Vagina (tissue), 2 donors: Measurements from ENCODE around the gene ITPRIP. TPM values are rescaled to one million over a fixed set of nuclear protein-coding genes. Genes with fewer than 3 reads are reported as not detected.

Experiments used
- DNase-seq, 2 donors: peaks; one replicate each; pipeline ENCODE4 v3.0.0-alpha.2; 2017; ENCODE audit errors: extremely low spot score in 2 of 2
- H3K27ac ChIP-seq: fragments of 200-600 bp; sonication (generic); one replicate; pipeline ENCODE4 v1.5.1; 2019
- H3K27me3 ChIP-seq: fragments of 200-600 bp; sonication (generic); one replicate; pipeline ENCODE4 v1.5.1; 2019
- H3K36me3 ChIP-seq, 2 donors: fragments of 200-600 bp; sonication (generic); one replicate each; pipeline ENCODE4 v1.5.1; 2017 to 2019
- H3K4me1 ChIP-seq: fragments of 200-600 bp; sonication (generic); one replicate; pipeline ENCODE4 v1.5.1; 2019
- H3K4me3 ChIP-seq, 2 donors: fragments of 200-600 bp; sonication (generic); 1 replicate in 1 of 2; 2 replicates in 1 of 2; pipeline ENCODE4 v1.5.1; 2016 to 2019
- H3K9me3 ChIP-seq: fragments of 200-600 bp; sonication (generic); one replicate; pipeline ENCODE4 v1.5.1; 2019
- POLR2A ChIP-seq, 2 donors: fragments of 450-650 bp; IDR thresholded peaks; one replicate each; pipeline ENCODE4 v1.6.1; 2017; ENCODE audit warnings: antibody characterized with exemption in 2 of 2, mild to moderate bottlenecking in 2 of 2, moderate library complexity in 2 of 2
- POLR2AphosphoS5 ChIP-seq, 2 donors: sonication (generic); formaldehyde crosslinking; IDR thresholded peaks; one replicate each; pipeline ENCODE4 v1.9.0; 2017; ENCODE audit warnings: antibody characterized with exemption in 2 of 2, mild to moderate bottlenecking in 2 of 2, low read depth in 1 of 2; ENCODE audit not compliant: insufficient read depth in 1 of 2
- intact Hi-C: fragments of 100-400 bp; cut with DNase I; formaldehyde crosslinking; loops from one replicate; pipeline ENCODE4 v1.15.1; 2023
- total RNA-seq: library from RNA; depleted of rRNA; stranded (reverse); fragments of >200 nt; gene quantifications from one replicate; pipeline ENCODE4 v1.2.3, GENCODE V29; 2016
- TF ChIP-seq, protein P1 (sequence below), 3 experiments: fragments of 450-650 bp in 2 of 3; fragments of 200-600 bp in 1 of 3; sonication (generic) in 1 of 3; IDR thresholded peaks; one replicate each; pipeline ENCODE4 v1.5.1; 2017 to 2019; ENCODE audit warnings: antibody characterized with exemption in 3 of 3, mild to moderate bottlenecking in 2 of 3, moderate library complexity in 2 of 3

Gene ITPRIP
- total RNA-seq, 1 donor from 2014 or later: 85.7 TPM

GRCh38 chr10:104314591-104315485 is 23.4 kb downstream of the ITPRIP start:
- H3K27ac ChIP-seq: no peak overlapping the region
- no peak overlapping the region for H3K4me3 ChIP-seq
- no peaks in the 10 kb centered on the region for H3K9me3 ChIP-seq
- H3K27me3 ChIP-seq: no peaks in the 10 kb centered on the region
- H3K4me1 ChIP-seq: peaks cover 62% of the 10 kb centered on the region
- intact Hi-C loops: no loop called here
- no peak for DNase-seq
- H3K36me3 ChIP-seq: peaks cover 0 to 31% of the 10 kb centered on the region in 2 donors
- TF ChIP-seq, protein P1, sequence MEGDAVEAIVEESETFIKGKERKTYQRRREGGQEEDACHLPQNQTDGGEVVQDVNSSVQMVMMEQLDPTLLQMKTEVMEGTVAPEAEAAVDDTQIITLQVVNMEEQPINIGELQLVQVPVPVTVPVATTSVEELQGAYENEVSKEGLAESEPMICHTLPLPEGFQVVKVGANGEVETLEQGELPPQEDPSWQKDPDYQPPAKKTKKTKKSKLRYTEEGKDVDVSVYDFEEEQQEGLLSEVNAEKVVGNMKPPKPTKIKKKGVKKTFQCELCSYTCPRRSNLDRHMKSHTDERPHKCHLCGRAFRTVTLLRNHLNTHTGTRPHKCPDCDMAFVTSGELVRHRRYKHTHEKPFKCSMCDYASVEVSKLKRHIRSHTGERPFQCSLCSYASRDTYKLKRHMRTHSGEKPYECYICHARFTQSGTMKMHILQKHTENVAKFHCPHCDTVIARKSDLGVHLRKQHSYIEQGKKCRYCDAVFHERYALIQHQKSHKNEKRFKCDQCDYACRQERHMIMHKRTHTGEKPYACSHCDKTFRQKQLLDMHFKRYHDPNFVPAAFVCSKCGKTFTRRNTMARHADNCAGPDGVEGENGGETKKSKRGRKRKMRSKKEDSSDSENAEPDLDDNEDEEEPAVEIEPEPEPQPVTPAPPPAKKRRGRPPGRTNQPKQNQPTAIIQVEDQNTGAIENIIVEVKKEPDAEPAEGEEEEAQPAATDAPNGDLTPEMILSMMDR (IDR thresholded peaks at IDR 0.05): no peak
- TF ChIP-seq POLR2A (IDR thresholded peaks at IDR 0.05) (no peak), POLR2AphosphoS5 (IDR thresholded peaks at IDR 0.05; ENCODE audit: insufficient read depth in 1 of 2, low read depth in 1 of 2) (peak in 1 of 2 donors; percentile 33)

DNA sequence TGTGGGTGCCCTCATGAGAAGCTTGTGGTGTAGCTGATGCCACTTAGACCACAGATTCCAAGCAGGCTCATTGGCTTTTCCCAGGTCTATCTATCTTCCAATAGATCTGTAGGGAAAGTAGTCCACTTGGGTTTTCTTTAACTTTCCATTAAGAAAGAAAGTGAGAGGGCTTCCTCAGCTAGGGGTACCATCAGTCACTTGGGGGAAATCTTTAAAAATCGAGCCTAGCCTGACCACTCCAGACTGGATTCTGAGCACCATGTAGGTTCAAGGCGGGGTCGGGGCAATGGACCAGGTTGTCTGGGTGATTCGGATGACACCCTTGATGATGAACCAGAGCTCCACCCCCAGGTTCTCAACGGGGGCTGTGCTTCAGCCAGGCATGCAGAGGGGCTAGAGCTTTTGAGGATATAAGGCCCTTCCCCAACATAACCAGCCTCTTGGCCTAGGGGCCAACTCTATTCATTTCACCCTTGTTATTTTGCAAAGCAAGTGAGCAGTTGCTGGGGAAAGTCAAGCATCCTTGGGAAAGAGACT is 27.0 kb downstream of the ITPRIP start:
- Histone ChIP-seq H3K27ac (peak overlapping the region; percentile 3), H3K9me3 (no peaks in the 10 kb centered on the region), H3K36me3 (peaks cover 0 to 31% of the 10 kb centered on the region in 2 donors), H3K4me1 (peaks cover 29% of the 10 kb centered on the region), H3K4me3 (no peak overlapping the region), H3K27me3 (no peaks in the 10 kb centered on the region)
- TF ChIP-seq, protein P1 (IDR thresholded peaks at IDR 0.05): no peak
- no peak for TF ChIP-seq POLR2AphosphoS5 (IDR thresholded peaks at IDR 0.05; ENCODE audit: insufficient read depth in 1 of 2, low read depth in 1 of 2)
- no peak for TF ChIP-seq POLR2A (IDR thresholded peaks at IDR 0.05)
- no peak for DNase-seq
- intact Hi-C loops: no loop called here

DNA sequence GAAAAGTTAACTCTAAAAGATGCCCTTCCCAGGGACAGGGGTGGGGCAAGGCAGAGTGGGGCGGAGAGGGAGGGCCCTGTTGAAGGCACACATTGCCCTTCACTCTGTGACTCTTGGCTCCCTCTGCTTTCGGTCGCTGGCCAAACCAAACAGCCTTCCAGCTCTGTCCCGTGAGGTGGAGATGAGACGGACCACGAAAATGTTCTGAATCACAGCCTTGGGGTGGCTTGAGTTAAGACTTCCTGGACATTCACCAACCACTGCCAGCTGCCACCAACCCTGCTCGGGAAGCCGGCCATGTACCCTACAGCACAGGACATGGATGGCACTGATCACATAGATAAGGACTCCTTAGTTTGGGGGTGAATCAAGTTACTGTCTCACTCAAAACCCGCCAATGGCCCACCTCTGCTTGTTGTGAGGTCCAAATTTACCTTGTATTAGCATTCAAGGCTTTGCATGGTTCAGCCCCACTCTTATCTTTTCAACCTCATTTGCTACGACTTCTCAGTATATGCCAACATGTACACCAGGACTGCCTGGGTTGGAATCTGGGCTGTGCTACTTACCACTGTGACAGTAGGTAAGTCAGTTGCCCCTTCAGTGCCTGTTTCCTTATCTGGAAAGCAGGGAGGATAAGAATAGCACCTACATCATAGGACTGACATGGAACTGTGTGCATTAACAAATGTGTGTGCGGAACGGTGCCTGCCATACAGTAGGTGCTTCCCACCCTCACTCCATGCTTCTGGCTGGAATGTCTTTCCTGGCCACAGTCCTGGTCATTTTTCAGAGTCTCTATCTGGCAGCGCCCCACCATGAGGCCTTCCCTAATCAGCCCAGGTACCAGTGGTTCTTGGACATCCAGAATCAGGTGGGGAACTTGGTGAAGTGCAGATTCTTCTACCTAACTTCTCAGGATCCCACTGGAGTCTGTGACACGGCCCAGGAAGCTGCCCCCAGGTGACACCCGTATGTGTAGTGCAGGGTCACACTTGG is 28.0 kb downstream of the ITPRIP start:
- TF ChIP-seq, protein P1 (IDR thresholded peaks at IDR 0.05): no peak
- TF ChIP-seq POLR2A (IDR thresholded peaks at IDR 0.05): no peak
- TF ChIP-seq POLR2AphosphoS5 (IDR thresholded peaks at IDR 0.05; ENCODE audit: insufficient read depth in 1 of 2, low read depth in 1 of 2): peak; percentile 21 to 57
- H3K27ac ChIP-seq: peak overlapping the region; percentile 20
- no peak overlapping the region for H3K4me3 ChIP-seq
- intact Hi-C loops: no loop called here
- no peak for DNase-seq
- H3K9me3 ChIP-seq: no peaks in the 10 kb centered on the region
- H3K36me3 ChIP-seq: peaks cover 0 to 31% of the 10 kb centered on the region in 2 donors
- peaks cover 35% of the 10 kb centered on the region for H3K4me1 ChIP-seq
- no peaks in the 10 kb centered on the region for H3K27me3 ChIP-seq

GRCh38 chr10:104308439-104308903 is 29.8 kb downstream of the ITPRIP start:
- Histone ChIP-seq H3K27me3 (no peaks in the 10 kb centered on the region), H3K4me3 (no peak overlapping the region), H3K4me1 (peaks cover 42% of the 10 kb centered on the region), H3K27ac (no peak overlapping the region), H3K9me3 (no peaks in the 10 kb centered on the region), H3K36me3 (peaks cover 0 to 13% of the 10 kb centered on the region in 2 donors)
- TF ChIP-seq POLR2AphosphoS5 (IDR thresholded peaks at IDR 0.05; ENCODE audit: insufficient read depth in 1 of 2, low read depth in 1 of 2) (no peak), POLR2A (IDR thresholded peaks at IDR 0.05) (no peak)
- TF ChIP-seq, protein P1 (IDR thresholded peaks at IDR 0.05): no peak
- intact Hi-C loops: no loop called here
- DNase-seq: no peak
